Measurements from ENCODE around the gene OR2F2. TPM values are rescaled to one million over a fixed set of nuclear protein-coding genes. Genes with fewer than 3 reads are reported as not detected.

OR2F2 gene
- polyA plus RNA-seq, 3 donors = not detected

- Histone ChIP-seq H3K9ac (ENCODE audit: insufficient read depth, low read length, poor library complexity, severe bottlenecking) (no peak overlapping the region), H3K4me2 (replicated peaks; ENCODE audit: extremely low read depth, low read length, poor library complexity, severe bottlenecking) (no peak overlapping the region), H3K79me2 (ENCODE audit: insufficient read depth, low read length) (no peaks in the 10 kb centered on the region), H3K27ac (ENCODE audit: low read depth in 1 of 2, low read length in 2 of 2) (no peak overlapping the region), H3K9me3 (replicated peaks in 1 of 2; ENCODE audit: control insufficient read depth in 1 of 2, insufficient read depth in 1 of 2, low read length in 2 of 2) (peaks cover 0 to 4% of the 10 kb centered on the region in 2 donors), H3K4me3 (replicated peaks in 1 of 3; ENCODE audit: low read depth in 2 of 3, low read length in 3 of 3) (no peak overlapping the region), H4K20me1 (ENCODE audit: insufficient read depth, low read length) (no peaks in the 10 kb centered on the region), H2AFZ (ENCODE audit: insufficient read depth, low read depth, low read length, poor library complexity, severe bottlenecking) (no peak overlapping the region), H3K27me3 (ENCODE audit: control insufficient read depth in 2 of 2, insufficient read depth in 2 of 2, low read length in 2 of 2) (no peaks in the 10 kb centered on the region), H3K36me3 (replicated peaks in 1 of 2; ENCODE audit: control insufficient read depth in 1 of 2, insufficient read depth in 2 of 2, low read length in 2 of 2) (no peaks in the 10 kb centered on the region), H3K4me1 (ENCODE audit: control insufficient read depth in 1 of 2, insufficient read depth in 2 of 2, low read length in 2 of 2) (no peaks in the 10 kb centered on the region)
- no CpG with 5 or more reads among the region's 1 CpG for WGBS (ENCODE audit: insufficient coverage)
- H3K4me3 Mint-ChIP-seq = no peak overlapping the region
- H3K36me3 Mint-ChIP-seq = no peaks in the 10 kb centered on the region
- intact Hi-C loops (cut with micrococcal nuclease) = no loop called here
- TF ChIP-seq, protein P1, sequence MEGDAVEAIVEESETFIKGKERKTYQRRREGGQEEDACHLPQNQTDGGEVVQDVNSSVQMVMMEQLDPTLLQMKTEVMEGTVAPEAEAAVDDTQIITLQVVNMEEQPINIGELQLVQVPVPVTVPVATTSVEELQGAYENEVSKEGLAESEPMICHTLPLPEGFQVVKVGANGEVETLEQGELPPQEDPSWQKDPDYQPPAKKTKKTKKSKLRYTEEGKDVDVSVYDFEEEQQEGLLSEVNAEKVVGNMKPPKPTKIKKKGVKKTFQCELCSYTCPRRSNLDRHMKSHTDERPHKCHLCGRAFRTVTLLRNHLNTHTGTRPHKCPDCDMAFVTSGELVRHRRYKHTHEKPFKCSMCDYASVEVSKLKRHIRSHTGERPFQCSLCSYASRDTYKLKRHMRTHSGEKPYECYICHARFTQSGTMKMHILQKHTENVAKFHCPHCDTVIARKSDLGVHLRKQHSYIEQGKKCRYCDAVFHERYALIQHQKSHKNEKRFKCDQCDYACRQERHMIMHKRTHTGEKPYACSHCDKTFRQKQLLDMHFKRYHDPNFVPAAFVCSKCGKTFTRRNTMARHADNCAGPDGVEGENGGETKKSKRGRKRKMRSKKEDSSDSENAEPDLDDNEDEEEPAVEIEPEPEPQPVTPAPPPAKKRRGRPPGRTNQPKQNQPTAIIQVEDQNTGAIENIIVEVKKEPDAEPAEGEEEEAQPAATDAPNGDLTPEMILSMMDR (IDR thresholded peaks at IDR 0.05) = no peak
- peaks cover 1 to 3% (median 3%) of the 10 kb centered on the region in 3 donors for H3K27me3 Mint-ChIP-seq (ENCODE audit: low read depth in 3 of 3)
- no peak overlapping the region for H3K27ac Mint-ChIP-seq
- peaks cover 0 to 7% (median 3%) of the 10 kb centered on the region in 7 donors for H3K9me3 Mint-ChIP-seq
- no peak for DNase-seq
- H3K4me1 Mint-ChIP-seq = no peaks in the 10 kb centered on the region
These were observed 40.6 kb downstream of the OR2F2 start for GRCh38 chr7:143975617-143976016.

GRCh38 chr7:143978585-143978984 is 43.6 kb downstream of the OR2F2 start:
- no peak overlapping the region for H2AFZ ChIP-seq (ENCODE audit: insufficient read depth, low read depth, low read length, poor library complexity, severe bottlenecking)
- no peaks in the 10 kb centered on the region for H3K36me3 ChIP-seq (replicated peaks in 1 of 2; ENCODE audit: control insufficient read depth in 1 of 2, insufficient read depth in 2 of 2, low read length in 2 of 2)
- Mint-ChIP-seq H3K27me3 (ENCODE audit: low read depth in 3 of 3) (peaks cover 0 to 2% (median 0%) of the 10 kb centered on the region in 3 donors), H3K27ac (no peak overlapping the region), H3K9me3 (peaks cover 2 to 8% (median 4%) of the 10 kb centered on the region in 7 donors), H3K36me3 (no peaks in the 10 kb centered on the region), H3K4me3 (no peak overlapping the region), H3K4me1 (no peaks in the 10 kb centered on the region)
- no peaks in the 10 kb centered on the region for H4K20me1 ChIP-seq (ENCODE audit: insufficient read depth, low read length)
- no peak overlapping the region for H3K4me2 ChIP-seq (replicated peaks; ENCODE audit: extremely low read depth, low read length, poor library complexity, severe bottlenecking)
- no peak overlapping the region for H3K4me3 ChIP-seq (replicated peaks in 1 of 3; ENCODE audit: low read depth in 2 of 3, low read length in 3 of 3)
- H3K9me3 ChIP-seq (replicated peaks in 1 of 2; ENCODE audit: control insufficient read depth in 1 of 2, insufficient read depth in 1 of 2, low read length in 2 of 2) = peaks cover 0 to 6% of the 10 kb centered on the region in 2 donors
- intact Hi-C loops (cut with micrococcal nuclease) = no loop called here
- H3K27me3 ChIP-seq (ENCODE audit: control insufficient read depth in 2 of 2, insufficient read depth in 2 of 2, low read length in 2 of 2) = no peaks in the 10 kb centered on the region
- no peaks in the 10 kb centered on the region for H3K79me2 ChIP-seq (ENCODE audit: insufficient read depth, low read length)
- no peaks in the 10 kb centered on the region for H3K4me1 ChIP-seq (ENCODE audit: control insufficient read depth in 1 of 2, insufficient read depth in 2 of 2, low read length in 2 of 2)
- no peak for DNase-seq
- no peak overlapping the region for H3K9ac ChIP-seq (ENCODE audit: insufficient read depth, low read length, poor library complexity, severe bottlenecking)
- TF ChIP-seq, protein P1 (IDR thresholded peaks at IDR 0.05) = no peak
- WGBS (ENCODE audit: insufficient coverage) = no CpG with 5 or more reads among the region's 2 CpGs
- no peak overlapping the region for H3K27ac ChIP-seq (ENCODE audit: low read depth in 1 of 2, low read length in 2 of 2)

Data from CD14-positive monocyte (primary cell).